ENCODE data around the gene ZBTB4.
A peak's percentile ranks its signal among the peaks of the same experiment; 100 is the strongest.

The ZBTB4 gene, protein sequence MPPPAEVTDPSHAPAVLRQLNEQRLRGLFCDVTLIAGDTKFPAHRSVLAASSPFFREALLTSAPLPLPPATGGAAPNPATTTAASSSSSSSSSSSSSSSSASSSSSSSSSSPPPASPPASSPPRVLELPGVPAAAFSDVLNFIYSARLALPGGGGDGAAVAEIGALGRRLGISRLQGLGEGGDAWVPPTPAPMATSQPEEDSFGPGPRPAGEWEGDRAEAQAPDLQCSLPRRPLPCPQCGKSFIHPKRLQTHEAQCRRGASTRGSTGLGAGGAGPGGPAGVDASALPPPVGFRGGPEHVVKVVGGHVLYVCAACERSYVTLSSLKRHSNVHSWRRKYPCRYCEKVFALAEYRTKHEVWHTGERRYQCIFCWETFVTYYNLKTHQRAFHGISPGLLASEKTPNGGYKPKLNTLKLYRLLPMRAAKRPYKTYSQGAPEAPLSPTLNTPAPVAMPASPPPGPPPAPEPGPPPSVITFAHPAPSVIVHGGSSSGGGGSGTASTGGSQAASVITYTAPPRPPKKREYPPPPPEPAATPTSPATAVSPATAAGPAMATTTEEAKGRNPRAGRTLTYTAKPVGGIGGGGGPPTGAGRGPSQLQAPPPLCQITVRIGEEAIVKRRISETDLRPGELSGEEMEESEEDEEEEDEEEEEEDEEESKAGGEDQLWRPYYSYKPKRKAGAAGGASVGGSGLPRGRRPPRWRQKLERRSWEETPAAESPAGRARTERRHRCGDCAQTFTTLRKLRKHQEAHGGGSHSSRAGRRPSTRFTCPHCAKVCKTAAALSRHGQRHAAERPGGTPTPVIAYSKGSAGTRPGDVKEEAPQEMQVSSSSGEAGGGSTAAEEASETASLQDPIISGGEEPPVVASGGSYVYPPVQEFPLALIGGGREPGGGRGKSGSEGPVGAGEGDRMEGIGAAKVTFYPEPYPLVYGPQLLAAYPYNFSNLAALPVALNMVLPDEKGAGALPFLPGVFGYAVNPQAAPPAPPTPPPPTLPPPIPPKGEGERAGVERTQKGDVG

DNA sequence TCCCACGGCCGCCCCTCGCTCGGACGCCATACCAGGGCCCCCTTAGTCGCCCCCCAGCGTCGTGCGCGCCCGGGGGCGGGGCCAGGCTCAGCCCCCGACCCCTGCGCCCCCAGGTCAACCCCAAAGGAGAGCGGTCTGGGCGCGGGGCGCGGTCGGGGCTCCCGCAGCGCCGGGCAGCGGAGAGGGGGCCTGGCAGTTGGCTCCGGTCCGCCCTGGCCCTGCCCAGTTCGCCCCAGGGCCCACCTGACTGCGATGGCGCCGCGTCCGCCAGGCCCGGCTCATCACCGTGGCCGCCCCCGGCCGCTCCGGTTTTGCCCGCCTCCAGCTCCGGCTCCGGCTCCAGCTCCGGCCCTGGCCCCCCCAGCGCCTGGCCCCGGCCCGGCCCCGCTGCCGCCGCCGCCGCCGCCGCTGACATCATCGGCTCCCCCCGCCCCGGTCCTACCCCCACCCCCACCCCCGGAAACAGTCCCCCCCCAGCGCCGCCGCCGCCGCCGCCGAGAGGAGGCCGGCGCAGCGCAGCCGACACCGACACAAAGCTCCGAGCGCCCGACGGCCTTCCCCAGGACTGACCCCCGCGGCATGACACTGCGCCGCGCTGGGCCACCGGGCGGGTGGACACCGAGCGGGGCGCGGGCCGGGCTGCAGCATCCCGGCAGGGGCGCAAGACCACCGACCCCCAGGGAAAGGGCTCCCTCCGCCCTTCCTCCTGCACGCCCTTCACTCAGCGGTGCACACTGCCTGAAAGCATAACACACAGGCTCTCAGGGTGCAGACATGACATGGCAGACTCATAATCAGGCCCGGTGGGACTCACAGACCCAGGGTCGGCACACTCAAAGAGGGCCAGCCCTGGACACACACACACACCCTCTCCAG is at the start of gene ZBTB4:
ZBTB4 (minus strand) TSS at position 419 of the 876 bp plus-strand sequence. CDS start 12,830 bp downstream, outside the sequence.
- peak; percentile 35 for DNase-seq (ENCODE audit: low read depth, low spot score)
- TF ChIP-seq, protein P1, sequence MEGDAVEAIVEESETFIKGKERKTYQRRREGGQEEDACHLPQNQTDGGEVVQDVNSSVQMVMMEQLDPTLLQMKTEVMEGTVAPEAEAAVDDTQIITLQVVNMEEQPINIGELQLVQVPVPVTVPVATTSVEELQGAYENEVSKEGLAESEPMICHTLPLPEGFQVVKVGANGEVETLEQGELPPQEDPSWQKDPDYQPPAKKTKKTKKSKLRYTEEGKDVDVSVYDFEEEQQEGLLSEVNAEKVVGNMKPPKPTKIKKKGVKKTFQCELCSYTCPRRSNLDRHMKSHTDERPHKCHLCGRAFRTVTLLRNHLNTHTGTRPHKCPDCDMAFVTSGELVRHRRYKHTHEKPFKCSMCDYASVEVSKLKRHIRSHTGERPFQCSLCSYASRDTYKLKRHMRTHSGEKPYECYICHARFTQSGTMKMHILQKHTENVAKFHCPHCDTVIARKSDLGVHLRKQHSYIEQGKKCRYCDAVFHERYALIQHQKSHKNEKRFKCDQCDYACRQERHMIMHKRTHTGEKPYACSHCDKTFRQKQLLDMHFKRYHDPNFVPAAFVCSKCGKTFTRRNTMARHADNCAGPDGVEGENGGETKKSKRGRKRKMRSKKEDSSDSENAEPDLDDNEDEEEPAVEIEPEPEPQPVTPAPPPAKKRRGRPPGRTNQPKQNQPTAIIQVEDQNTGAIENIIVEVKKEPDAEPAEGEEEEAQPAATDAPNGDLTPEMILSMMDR (IDR thresholded peaks at IDR 0.05; ENCODE audit: low read depth, low read length), result no peak
- in situ Hi-C loops (cut with HindIII; ENCODE audit: low sequenced_read_pairs), result no loop called here
- H3K4me3 ChIP-seq (ENCODE audit: low read depth, low read length), result peak within 1 kb of the TSS; percentile 69

DNA sequence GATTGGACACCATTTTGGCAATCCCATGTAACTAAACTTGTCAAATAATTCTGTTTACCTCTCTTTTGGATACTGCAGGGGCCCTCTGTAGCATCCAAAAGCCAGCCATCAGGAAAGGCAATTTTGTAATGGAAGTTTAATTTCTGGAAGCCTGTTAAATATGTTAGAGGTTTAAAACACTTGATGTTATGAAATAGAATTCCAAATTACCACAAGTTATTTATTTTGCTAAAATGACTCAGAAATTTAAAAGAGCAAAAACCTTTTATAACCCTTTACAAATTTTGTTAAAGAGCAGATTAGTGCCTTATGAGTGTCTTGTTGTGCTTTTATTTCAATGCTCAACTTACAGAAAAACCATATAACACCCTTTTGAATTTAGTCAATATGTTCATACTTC is 49.4 kb upstream of the ZBTB4 start:
- in situ Hi-C loops (cut with HindIII; ENCODE audit: low sequenced_read_pairs), result no loop called here
- TF ChIP-seq, protein P1 (IDR thresholded peaks at IDR 0.05; ENCODE audit: low read depth, low read length), result no peak
- no peak overlapping the region for H3K4me3 ChIP-seq (ENCODE audit: low read depth, low read length)
- no peak for DNase-seq (ENCODE audit: low read depth, low spot score)

DNA sequence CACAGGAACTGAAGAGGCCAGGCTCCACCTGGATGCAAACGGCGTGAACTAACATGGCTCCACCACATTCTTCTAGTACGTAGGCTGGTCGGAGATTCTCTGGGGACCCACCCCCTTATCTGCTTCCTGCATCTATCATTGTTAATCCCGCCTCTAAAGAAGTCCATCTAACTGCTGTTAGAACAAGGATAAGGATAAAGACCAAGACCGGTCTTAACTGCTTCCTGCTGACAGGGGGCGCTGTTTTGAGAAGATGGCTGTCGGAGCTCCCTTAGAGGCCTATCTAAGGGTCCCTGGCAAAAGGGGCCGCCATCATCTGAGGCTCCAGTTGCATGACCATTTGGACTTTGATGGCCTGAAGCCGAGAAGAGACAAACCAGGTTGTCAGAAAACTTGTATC is 43.6 kb upstream of the ZBTB4 start:
- DNase-seq (ENCODE audit: low read depth, low spot score), result peak; percentile 8
- TF ChIP-seq, protein P1 (IDR thresholded peaks at IDR 0.05; ENCODE audit: low read depth, low read length), result peak; percentile 50
- in situ Hi-C loops (cut with HindIII; ENCODE audit: low sequenced_read_pairs), result no loop called here
- H3K4me3 ChIP-seq (ENCODE audit: low read depth, low read length), result no peak overlapping the region

DNA sequence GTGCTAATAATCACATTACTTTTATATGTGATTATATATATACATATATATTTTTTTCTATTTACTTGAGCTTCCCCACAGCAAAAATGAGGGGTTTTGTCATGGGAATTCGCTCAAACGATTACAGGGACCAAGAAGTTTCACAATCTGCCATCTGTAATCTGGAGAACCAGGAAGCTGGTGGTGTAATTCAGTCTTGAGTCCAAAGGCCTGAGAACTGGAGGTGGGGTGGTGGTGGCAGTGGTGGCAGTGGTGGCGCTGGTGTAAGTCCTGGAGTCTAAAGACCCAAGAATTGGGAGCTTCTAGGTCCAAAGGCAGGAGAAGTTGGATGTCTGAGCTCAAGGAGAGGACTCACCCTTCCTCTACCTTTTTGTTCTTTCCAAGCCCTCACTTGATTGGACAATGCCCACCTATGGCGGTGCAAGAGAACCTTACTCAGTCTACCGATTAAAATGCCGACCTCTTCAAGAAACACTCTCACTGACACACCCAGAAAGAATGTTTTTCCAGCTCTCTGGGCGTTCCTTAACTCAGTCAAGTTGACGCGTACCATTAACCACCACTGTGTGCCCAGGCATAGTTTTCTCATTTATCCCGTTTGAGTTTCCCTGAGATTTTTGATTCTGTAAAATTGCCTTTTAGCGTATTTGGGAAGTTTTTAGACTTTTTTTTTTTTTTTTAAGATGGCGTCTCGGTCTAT is 36.6 kb upstream of the ZBTB4 start:
- DNase-seq (ENCODE audit: low read depth, low spot score), result no peak
- no peak overlapping the region for H3K4me3 ChIP-seq (ENCODE audit: low read depth, low read length)
- TF ChIP-seq, protein P1 (IDR thresholded peaks at IDR 0.05; ENCODE audit: low read depth, low read length), result no peak
- in situ Hi-C loops (cut with HindIII; ENCODE audit: low sequenced_read_pairs), result no loop called here

DNA sequence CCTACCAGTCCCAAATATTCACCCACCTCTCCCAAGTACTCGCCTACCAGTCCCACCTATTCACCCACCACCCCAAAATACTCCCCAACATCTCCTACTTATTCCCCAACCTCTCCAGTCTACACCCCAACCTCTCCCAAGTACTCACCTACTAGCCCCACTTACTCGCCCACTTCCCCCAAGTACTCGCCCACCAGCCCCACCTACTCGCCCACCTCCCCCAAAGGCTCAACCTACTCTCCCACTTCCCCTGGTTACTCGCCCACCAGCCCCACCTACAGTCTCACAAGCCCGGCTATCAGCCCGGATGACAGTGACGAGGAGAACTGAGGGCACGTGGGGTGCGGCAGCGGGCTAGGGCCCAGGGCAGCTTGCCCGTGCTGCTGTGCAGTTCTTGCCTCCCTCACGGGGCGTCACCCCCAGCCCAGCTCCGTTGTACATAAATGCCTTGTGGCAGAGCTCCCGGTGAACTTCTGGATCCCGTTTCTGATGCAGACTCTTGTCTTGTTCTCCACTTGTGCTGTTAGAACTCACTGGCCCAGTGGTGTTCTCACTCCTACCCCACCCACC is 34.5 kb upstream of the ZBTB4 start:
- TF ChIP-seq, protein P1 (IDR thresholded peaks at IDR 0.05; ENCODE audit: low read depth, low read length), result no peak
- in situ Hi-C loops (cut with HindIII; ENCODE audit: low sequenced_read_pairs), result no loop called here
- H3K4me3 ChIP-seq (ENCODE audit: low read depth, low read length), result no peak overlapping the region
- no peak for DNase-seq (ENCODE audit: low read depth, low spot score)

All from astrocyte of the spinal cord (primary cell).